Fibroblast of lung (primary cell): ENCODE measurements around the gene TRPT1. TPM values are rescaled to one million over a fixed set of nuclear protein-coding genes. Genes with fewer than 3 reads are reported as not detected.
A peak's percentile ranks its signal among the peaks of the same experiment; 100 is the strongest.

ENCODE experiments used
- DNase-seq, 2 donors: peaks; one replicate each; pipeline versions ENCODE4 v3.0.0 to v3.0.0-alpha.2; 2010; ENCODE audit warnings: low read depth in 2 of 2
- H2AFZ ChIP-seq: 2 replicates; pipeline ENCODE4 v1.5.1; 2012; ENCODE audit warnings: low read length, control low read depth, inconsistent platforms
- H3K27ac ChIP-seq: 2 replicates; pipeline ENCODE4 v1.5.1; 2011; ENCODE audit warnings: low read length, control low read depth; ENCODE audit not compliant: insufficient read depth
- H3K27me3 ChIP-seq: 2 replicates; pipeline ENCODE4 v1.5.1; 2011; ENCODE audit warnings: mild to moderate bottlenecking, low read length; ENCODE audit not compliant: control insufficient read depth, insufficient read depth
- H3K36me3 ChIP-seq: 2 replicates; pipeline ENCODE4 v1.5.1; 2011; ENCODE audit warnings: low read length; ENCODE audit not compliant: control insufficient read depth, insufficient read depth
- H3K4me1 ChIP-seq: 2 replicates; pipeline ENCODE4 v1.5.1; 2011; ENCODE audit warnings: low read length; ENCODE audit not compliant: control insufficient read depth, insufficient read depth; ENCODE audit errors: extremely low read depth
- H3K4me2 ChIP-seq: 2 replicates; pipeline ENCODE4 v1.5.1; 2011; ENCODE audit warnings: low read length, control low read depth; ENCODE audit not compliant: insufficient read depth; ENCODE audit errors: extremely low read depth
- H3K4me3 ChIP-seq, 4 experiments: fragments of 200-600 bp in 1 of 4; sonication (generic) in 1 of 4; replicated peaks in 1 of 4; 2 replicates each; pipeline ENCODE4 v1.5.1; 2011 to 2016; ENCODE audit warnings: low read length in 4 of 4, low read depth in 3 of 4, mild to moderate bottlenecking in 3 of 4, control low read depth in 2 of 4, inconsistent platforms in 1 of 4, mixed read lengths in 1 of 4; ENCODE audit not compliant: insufficient read depth in 1 of 4; ENCODE audit errors: control extremely low read depth in 1 of 4
- H3K79me2 ChIP-seq: 2 replicates; pipeline ENCODE4 v1.5.1; 2012; ENCODE audit warnings: mild to moderate bottlenecking, low read length, inconsistent platforms; ENCODE audit not compliant: control insufficient read depth, insufficient read depth
- H3K9ac ChIP-seq: 2 replicates; pipeline ENCODE4 v1.5.1; 2011; ENCODE audit warnings: mild to moderate bottlenecking, low read length, control low read depth; ENCODE audit not compliant: insufficient read depth
- H3K9me3 ChIP-seq: 2 replicates; pipeline ENCODE4 v1.5.1; 2012; ENCODE audit warnings: low read depth, low read length; ENCODE audit not compliant: control insufficient read depth, insufficient read depth
- H4K20me1 ChIP-seq: 2 replicates; pipeline ENCODE4 v1.5.1; 2011; ENCODE audit warnings: low read length; ENCODE audit not compliant: control insufficient read depth, insufficient read depth; ENCODE audit errors: extremely low read depth
- EZH2 ChIP-seq: IDR thresholded peaks from 2 replicates; pipeline ENCODE4 v1.5.1; 2012; ENCODE audit warnings: low read length, control low read depth, mild to moderate bottlenecking; ENCODE audit errors: missing control alignments
- polyA minus RNA-seq: library from RNA; depleted of rRNA, polyadenylated mRNA; stranded (reverse); fragments of >200 nt; gene quantifications from 2 replicates; pipeline ENCODE4 v1.2.3, GENCODE V29; 2011; ENCODE audit warnings: low replicate concordance
- polyA plus RNA-seq, 2 donors: library from polyadenylated mRNA; depleted of rRNA in 1 of 2; stranded (reverse) in 1 of 2; unstranded in 1 of 2; fragments of >200 nt; gene quantifications; 2 replicates each; pipeline ENCODE4 v1.2.1, GENCODE V29; 2011 to 2012; ENCODE audit warnings: missing spikeins in 1 of 2
- total RNA-seq: library from RNA; depleted of rRNA; stranded (reverse); fragments of >200 nt; gene quantifications from 2 replicates; pipeline ENCODE4 v1.2.1, GENCODE V29; 2014
- TF ChIP-seq, protein P1 (sequence below), 2 donors: IDR thresholded peaks in 1 of 2; conservative IDR thresholded peaks in 1 of 2; 1 replicate in 1 of 2; 2 replicates in 1 of 2; pipeline ENCODE4 v1.5.1; 2011 to 2012; ENCODE audit warnings: low read length in 2 of 2, control low read depth in 1 of 2, inconsistent platforms in 1 of 2, low read depth in 1 of 2, mild to moderate bottlenecking in 1 of 2

Gene TRPT1, protein sequence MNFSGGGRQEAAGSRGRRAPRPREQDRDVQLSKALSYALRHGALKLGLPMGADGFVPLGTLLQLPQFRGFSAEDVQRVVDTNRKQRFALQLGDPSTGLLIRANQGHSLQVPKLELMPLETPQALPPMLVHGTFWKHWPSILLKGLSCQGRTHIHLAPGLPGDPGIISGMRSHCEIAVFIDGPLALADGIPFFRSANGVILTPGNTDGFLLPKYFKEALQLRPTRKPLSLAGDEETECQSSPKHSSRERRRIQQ
- 32.9 and 41.5 TPM in 2 replicates for total RNA-seq
- polyA plus RNA-seq, result 20.5 and 25.7 TPM in 2 replicates
- 34.7 and 42.7 TPM in 2 replicates for polyA plus RNA-seq (2012)
- polyA minus RNA-seq, result 66.6 and 78.4 TPM in 2 replicates

DNA sequence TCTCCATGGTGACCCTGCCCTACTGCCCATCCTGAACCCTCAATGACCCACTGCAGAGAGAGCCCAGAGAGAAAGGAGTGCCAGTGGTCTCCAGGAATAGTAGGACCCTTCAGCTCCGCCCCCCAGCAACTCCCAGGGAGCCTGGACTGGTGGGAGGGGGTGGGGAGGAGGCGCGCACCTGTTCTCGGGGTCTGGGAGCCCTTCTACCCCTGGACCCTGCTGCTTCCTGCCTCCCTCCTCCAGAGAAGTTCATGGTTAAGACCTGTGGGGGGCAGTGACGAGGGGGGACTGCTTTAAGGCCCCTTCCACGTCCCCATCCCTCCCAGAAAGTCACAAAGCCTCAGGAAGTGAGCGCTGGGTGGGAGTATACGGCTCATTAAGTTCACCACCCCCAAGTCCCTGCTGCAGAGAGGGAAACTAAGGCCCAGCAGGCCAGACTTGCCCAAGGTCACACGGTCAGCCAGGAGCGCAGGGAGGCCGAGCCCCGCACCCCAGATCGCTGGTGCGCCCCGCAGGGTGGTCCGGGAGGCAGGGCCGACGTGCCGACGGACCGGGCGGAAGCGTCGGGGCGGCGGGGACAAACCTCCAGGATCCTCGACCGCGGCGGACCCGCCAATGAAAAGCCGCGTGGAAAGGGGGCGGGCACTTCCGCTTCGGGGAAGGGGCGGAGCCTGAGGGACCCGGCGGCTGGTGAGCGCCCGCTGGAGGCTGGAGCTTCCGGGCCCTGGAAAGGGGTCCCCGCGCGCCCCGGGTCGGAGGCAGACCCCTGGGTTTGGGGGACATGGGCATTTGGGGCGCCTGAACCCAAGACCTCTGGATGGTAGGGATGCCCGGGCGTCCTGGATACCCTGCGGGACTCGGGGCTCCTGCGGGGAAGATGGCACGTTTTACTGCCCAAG lies at the start of gene TRPT1, which contains the start of gene NUDT22:
TRPT1 (minus strand) TSS at position 579 of the 899 bp plus-strand sequence; CDS start at position 253, 326 bp downstream.
NUDT22 (plus strand) TSS at position 667 of the 899 bp plus-strand sequence. CDS start 379 bp downstream, outside the sequence.
- Histone ChIP-seq H3K4me1 (peaks cover 8% of the 10 kb centered on the region), H3K36me3 (peaks cover 9% of the 10 kb centered on the region), H3K9me3 (no peaks in the 10 kb centered on the region), H3K4me2 (peak within 1 kb of the TSS; percentile 95), H3K27me3 (no peaks in the 10 kb centered on the region), H3K79me2 (peaks cover 8% of the 10 kb centered on the region), H2AFZ (peak within 1 kb of the TSS; percentile 76), H3K9ac (peak within 1 kb of the TSS; percentile 76), H3K4me3 (peak within 1 kb of the TSS; percentile 81 to 90 (median 88)), H4K20me1 (no peaks in the 10 kb centered on the region), H3K27ac (peak within 1 kb of the TSS; percentile 68)
- TF ChIP-seq, protein P1, sequence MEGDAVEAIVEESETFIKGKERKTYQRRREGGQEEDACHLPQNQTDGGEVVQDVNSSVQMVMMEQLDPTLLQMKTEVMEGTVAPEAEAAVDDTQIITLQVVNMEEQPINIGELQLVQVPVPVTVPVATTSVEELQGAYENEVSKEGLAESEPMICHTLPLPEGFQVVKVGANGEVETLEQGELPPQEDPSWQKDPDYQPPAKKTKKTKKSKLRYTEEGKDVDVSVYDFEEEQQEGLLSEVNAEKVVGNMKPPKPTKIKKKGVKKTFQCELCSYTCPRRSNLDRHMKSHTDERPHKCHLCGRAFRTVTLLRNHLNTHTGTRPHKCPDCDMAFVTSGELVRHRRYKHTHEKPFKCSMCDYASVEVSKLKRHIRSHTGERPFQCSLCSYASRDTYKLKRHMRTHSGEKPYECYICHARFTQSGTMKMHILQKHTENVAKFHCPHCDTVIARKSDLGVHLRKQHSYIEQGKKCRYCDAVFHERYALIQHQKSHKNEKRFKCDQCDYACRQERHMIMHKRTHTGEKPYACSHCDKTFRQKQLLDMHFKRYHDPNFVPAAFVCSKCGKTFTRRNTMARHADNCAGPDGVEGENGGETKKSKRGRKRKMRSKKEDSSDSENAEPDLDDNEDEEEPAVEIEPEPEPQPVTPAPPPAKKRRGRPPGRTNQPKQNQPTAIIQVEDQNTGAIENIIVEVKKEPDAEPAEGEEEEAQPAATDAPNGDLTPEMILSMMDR (conservative IDR thresholded peaks at IDR 0.05 in 1 of 2, IDR thresholded peaks at IDR 0.05 in 1 of 2; ENCODE audit: low read depth in 1 of 2, low read length in 2 of 2), result peak; percentile 24 to 28
- TF ChIP-seq EZH2, result no peak
- DNase-seq, result peak; percentile 71 to 72

DNA sequence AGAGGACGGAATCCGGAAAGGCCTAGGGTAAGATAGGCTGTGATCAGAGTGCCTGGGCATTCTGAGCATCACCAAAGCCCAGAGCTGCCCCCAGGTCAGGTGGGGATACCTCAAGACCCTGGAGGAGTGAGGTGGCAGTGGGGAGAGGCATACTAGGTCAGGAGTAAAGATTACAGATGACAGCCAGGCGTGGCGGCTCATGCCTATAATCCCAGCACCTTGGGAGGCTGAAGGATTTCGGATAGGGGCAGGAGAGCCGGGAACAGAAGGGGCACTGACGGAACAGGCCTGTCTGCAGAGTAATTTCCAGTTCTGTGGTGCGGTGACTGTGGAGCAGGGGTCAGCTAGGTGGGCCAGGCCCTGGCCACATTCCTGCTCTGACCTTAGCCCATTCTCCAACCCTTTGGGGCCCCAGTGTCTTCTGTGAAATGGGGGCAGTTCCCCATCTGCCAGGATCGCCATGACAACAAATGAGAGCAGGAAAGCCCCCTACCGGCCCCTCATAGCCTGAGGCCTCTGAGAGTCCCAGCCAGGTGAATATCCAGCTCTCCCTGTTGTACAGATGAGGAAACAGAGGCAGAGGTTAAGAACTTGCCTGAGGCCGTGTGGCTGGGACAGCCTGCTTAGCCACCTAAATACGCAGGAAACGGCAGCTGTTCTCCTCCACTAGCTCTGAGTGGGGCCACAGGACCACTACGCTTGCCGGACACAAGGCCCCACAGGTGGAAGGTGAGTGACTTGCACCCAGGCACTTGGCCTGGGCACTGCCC lies 49.2 kb upstream of the TRPT1 start:
- DNase-seq, result no peak
- peaks cover 8% of the 10 kb centered on the region for H3K4me1 ChIP-seq
- no peak overlapping the region for H3K27ac ChIP-seq
- H3K27me3 ChIP-seq, result no peaks in the 10 kb centered on the region
- H3K9me3 ChIP-seq, result no peaks in the 10 kb centered on the region
- no peaks in the 10 kb centered on the region for H4K20me1 ChIP-seq
- H3K4me3 ChIP-seq, result no peak overlapping the region
- H2AFZ ChIP-seq, result no peak overlapping the region
- no peak for TF ChIP-seq EZH2
- TF ChIP-seq, protein P1 (conservative IDR thresholded peaks at IDR 0.05 in 1 of 2, IDR thresholded peaks at IDR 0.05 in 1 of 2; ENCODE audit: low read depth in 1 of 2, low read length in 2 of 2), result no peak
- H3K4me2 ChIP-seq, result no peak overlapping the region
- peaks cover 4% of the 10 kb centered on the region for H3K36me3 ChIP-seq
- peaks cover 2% of the 10 kb centered on the region for H3K79me2 ChIP-seq
- H3K9ac ChIP-seq, result no peak overlapping the region
